NT2/D1 (cell line): ENCODE measurements around the gene TEAD1.

ENCODE experiments used
- DNase-seq: peaks from one replicate; pipeline ENCODE4 v3.0.0-alpha.2; 2011; ENCODE audit warnings: low read depth, low spot score
- H3K27me3 ChIP-seq: 2 replicates; pipeline ENCODE4 v1.6.0; 2011; ENCODE audit warnings: mild to moderate bottlenecking; ENCODE audit not compliant: insufficient read length, insufficient read depth
- H3K36me3 ChIP-seq: 2 replicates; pipeline ENCODE4 v1.6.1; 2011; ENCODE audit warnings: mild to moderate bottlenecking, low read length, mixed read lengths; ENCODE audit not compliant: insufficient read depth, insufficient read length
- H3K4me1 ChIP-seq: 2 replicates; pipeline ENCODE4 v1.5.1; 2011; ENCODE audit not compliant: insufficient read depth, insufficient read length
- H3K4me3 ChIP-seq: 2 replicates; pipeline ENCODE4 v1.5.1; 2011; ENCODE audit warnings: low read depth; ENCODE audit not compliant: insufficient read length
- H3K9ac ChIP-seq: 2 replicates; pipeline ENCODE4 v1.6.0; 2011; ENCODE audit warnings: low read depth; ENCODE audit not compliant: insufficient read length
- H3K9me3 ChIP-seq: 2 replicates; pipeline ENCODE4 v1.5.1; 2011; ENCODE audit warnings: mild to moderate bottlenecking, low read length; ENCODE audit not compliant: insufficient read depth
- SUZ12 ChIP-seq: IDR thresholded peaks from 2 replicates; pipeline ENCODE4 v1.6.1; 2011; ENCODE audit not compliant: insufficient read length, insufficient read depth; ENCODE audit errors: extremely low read depth
- YY1 ChIP-seq: IDR thresholded peaks from 2 replicates; pipeline ENCODE4 v1.6.1; 2011; ENCODE audit not compliant: insufficient read length, insufficient read depth
- ZNF274 ChIP-seq: IDR thresholded peaks from 2 replicates; pipeline ENCODE4 v1.6.1; 2011; ENCODE audit warnings: mild to moderate bottlenecking, low read depth, low read length

Gene TEAD1

DNA sequence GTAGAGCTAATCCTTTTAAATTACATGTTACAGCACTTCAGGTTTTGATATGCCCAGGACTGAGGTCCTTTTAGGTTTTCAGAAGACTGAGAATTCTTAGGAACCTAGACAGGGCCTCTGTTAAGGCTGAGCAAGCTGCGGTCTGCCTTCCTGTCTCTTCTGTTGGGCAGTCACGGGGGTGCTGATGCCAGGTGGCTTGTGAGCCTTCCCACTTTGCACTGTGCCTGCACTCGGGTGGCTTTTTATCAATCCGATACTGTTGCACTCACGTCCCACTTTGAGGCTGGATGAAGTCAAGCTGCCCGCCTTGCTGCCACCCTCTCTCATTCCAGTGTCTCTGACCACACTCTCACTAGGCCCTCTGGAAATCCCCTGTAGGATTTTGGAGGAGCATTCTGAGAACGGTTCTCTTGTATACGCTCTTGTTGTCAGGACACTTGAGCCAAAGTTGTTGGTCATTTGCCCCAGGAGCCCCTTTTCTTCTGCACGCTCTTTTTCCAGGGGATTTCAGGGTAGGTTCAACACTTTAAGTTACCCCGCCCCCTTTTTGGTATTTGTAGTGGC lies 141.8 kb downstream of the TEAD1 start:
- H3K9ac ChIP-seq, result no peak overlapping the region
- TF ChIP-seq ZNF274 (no peak), SUZ12 (no peak), YY1 (no peak)
- H3K9me3 ChIP-seq, result no peaks in the 10 kb centered on the region
- H3K36me3 ChIP-seq, result peaks cover 10% of the 10 kb centered on the region
- H3K4me3 ChIP-seq, result no peak overlapping the region
- H3K27me3 ChIP-seq, result no peaks in the 10 kb centered on the region
- DNase-seq, result no peak
- peaks cover 5% of the 10 kb centered on the region for H3K4me1 ChIP-seq

DNA sequence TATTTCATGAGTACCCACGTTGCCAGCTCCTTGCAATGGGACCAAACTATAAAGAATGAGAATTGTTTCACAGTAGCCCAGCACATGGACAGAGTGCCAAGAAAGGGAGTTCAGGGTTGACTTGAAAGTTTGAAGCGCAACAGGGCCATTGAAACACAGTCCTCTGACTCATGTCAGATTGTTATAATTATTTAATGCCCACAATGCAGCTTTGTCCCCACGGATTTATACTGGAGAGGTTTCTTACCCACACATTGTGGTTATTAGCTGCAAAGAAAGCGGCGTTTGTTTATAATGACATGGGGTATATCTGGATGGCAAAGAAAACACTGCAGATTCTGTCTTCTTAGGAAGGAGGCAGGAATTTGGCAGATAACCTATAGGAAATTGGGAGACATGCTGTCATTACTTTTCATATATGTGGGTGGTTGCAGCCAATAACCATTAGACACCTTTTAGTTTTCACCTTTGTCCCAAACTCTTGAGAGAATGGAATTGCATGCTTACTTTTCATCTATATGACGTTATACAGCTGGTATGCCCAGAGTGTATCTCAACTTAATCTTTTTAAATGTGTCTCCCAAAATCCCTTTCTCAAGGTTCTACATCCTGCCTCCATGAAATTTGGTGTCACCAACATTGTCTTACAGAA lies 143.6 kb downstream of the TEAD1 start:
- Histone ChIP-seq H3K4me3 (no peak overlapping the region), H3K9me3 (no peaks in the 10 kb centered on the region), H3K36me3 (peaks cover 10% of the 10 kb centered on the region), H3K9ac (no peak overlapping the region), H3K27me3 (no peaks in the 10 kb centered on the region), H3K4me1 (peaks cover 5% of the 10 kb centered on the region)
- no peak for DNase-seq
- TF ChIP-seq ZNF274, result no peak
- TF ChIP-seq SUZ12, result no peak
- TF ChIP-seq YY1, result no peak

DNA sequence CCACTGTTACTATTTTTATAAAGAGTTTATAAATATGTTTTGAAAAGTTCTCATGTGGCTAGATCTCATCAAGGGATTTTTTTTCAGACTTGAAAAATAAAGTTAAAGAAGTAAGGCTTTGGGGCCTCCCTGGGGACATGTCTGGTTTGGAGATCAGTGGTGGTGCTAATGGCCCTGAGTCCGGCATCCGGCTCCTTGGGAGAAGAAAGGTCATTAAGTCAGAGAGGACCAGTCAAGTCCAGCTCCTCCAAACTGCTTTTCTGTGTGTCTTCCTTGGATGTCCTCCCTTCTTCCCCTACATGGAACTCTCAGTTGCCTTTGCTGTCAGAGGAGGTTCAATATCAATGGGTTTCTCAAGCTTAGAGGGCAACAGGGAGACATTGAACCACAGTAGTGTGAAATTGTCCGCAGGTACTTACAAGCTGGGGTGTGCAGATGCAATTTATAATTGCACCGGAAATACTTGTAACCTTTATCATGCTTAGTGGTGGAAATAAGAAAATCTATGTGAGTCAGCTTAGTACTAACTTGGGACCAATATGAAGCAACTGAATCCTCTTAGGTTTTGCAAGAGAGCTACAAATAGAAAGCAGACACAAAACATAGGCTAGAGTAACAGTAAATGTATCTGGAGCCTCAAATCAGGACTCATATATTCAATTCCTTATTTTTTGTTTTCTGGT lies 144.3 kb downstream of the TEAD1 start:
- no peaks in the 10 kb centered on the region for H3K9me3 ChIP-seq
- no peak overlapping the region for H3K4me3 ChIP-seq
- TF ChIP-seq SUZ12 (no peak), ZNF274 (no peak), YY1 (no peak)
- DNase-seq, result no peak
- peaks cover 10% of the 10 kb centered on the region for H3K36me3 ChIP-seq
- peaks cover 5% of the 10 kb centered on the region for H3K4me1 ChIP-seq
- H3K9ac ChIP-seq, result no peak overlapping the region
- no peaks in the 10 kb centered on the region for H3K27me3 ChIP-seq

DNA sequence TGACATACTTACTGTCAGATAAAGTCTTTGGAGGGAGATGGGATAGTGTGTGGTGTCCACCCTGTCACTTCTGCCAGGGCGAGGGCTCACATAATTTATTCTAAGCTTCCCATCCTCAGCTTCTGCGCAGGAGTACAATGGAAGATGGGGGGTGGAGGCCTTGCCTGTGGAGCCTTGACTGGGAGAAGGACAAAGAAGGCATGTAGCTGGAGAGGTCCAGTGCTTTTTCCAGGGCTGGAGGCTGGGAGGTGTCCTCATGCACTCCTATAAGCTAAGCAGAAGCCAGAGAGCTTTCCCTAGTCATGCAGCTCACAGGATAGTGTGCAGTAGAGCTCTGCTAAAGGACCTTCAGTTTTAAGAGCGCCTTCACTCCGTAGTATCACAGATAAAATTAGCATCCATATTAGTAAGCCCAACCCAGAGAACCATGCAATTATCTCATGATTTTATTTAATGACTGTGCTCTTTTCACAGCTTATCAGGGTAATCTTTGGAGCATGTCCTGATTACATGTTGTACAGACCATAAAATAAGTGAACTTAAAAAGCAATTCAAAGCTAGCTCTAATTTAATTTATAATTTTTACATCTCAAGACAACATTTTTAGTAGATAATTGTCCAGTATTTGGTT lies 148.3 kb downstream of the TEAD1 start:
- TF ChIP-seq SUZ12 (no peak), ZNF274 (no peak), YY1 (no peak)
- no peak for DNase-seq

DNA sequence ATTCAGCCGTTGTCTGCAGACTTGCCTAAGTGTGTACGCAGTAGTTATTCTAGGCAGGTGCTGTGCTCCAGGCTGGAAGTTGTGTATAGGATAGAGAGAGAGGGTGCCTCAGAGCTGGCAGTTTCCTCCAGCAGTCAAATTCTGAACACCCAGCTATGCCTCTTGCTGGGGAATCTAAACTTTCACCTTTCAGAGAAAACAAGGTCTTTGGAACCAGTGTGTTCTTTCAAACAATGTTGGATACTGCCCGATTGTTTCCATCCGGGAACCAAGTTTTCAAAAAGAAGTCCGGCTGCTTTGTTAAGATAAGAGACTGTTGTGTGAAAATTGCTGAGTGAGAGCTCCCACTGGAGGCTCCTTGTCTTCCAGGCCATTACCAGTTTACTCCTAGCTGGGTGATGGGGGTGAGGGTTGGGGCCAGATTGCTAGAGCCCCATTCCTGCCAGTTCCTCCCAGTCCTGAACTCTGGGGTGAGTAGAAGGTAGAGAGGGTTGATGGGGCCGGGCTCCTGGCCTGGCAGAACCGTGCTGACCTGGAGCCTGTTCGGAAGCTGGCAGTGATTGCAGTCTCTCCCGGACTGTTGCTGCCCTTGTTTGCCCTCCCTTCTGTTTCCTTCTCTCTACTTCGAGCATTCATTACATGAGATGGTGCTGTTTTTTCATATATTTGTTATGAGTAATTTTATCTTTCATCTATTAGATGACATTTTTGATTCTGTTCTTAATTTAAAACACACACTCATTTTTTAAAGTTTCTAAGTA lies 150.2 kb downstream of the TEAD1 start:
- TF ChIP-seq SUZ12 (no peak), YY1 (no peak), ZNF274 (no peak)
- H3K9ac ChIP-seq, result no peak overlapping the region
- H3K27me3 ChIP-seq, result no peaks in the 10 kb centered on the region
- no peak for DNase-seq
- H3K9me3 ChIP-seq, result no peaks in the 10 kb centered on the region
- H3K36me3 ChIP-seq, result peaks cover 3% of the 10 kb centered on the region
- H3K4me3 ChIP-seq, result no peak overlapping the region
- peaks cover 2% of the 10 kb centered on the region for H3K4me1 ChIP-seq

More for the DNA sequence above, 148.3 kb downstream of the TEAD1 start:
- Histone ChIP-seq H3K4me1 (no peaks in the 10 kb centered on the region), H3K4me3 (no peak overlapping the region), H3K9ac (no peak overlapping the region), H3K27me3 (no peaks in the 10 kb centered on the region), H3K36me3 (peaks cover 8% of the 10 kb centered on the region), H3K9me3 (no peaks in the 10 kb centered on the region)

DNA sequence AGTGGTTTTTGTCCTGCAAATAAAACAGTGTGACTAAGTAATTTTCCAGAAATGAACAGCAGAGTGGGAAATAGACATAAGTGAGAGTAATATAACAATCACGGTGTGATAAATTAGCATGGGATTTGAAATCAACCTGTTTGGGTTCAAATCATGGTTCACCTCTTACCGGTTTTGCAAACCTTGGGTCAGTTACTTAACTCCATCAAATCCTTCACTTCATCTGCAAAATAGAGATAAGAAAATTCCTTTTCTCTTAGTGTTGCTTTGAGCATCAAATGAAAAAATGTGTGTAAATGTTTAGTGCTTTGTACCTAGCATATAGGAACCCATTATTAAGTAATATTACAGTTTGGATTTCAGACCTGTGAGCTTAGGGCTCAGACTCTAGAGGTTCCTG lies 152.2 kb downstream of the TEAD1 start:
- Histone ChIP-seq H3K4me3 (no peak overlapping the region), H3K9me3 (no peaks in the 10 kb centered on the region), H3K36me3 (no peaks in the 10 kb centered on the region), H3K27me3 (no peaks in the 10 kb centered on the region), H3K4me1 (peaks cover 2% of the 10 kb centered on the region), H3K9ac (no peak overlapping the region)
- no peak for TF ChIP-seq SUZ12
- TF ChIP-seq ZNF274, result no peak
- no peak for TF ChIP-seq YY1
- no peak for DNase-seq

DNA sequence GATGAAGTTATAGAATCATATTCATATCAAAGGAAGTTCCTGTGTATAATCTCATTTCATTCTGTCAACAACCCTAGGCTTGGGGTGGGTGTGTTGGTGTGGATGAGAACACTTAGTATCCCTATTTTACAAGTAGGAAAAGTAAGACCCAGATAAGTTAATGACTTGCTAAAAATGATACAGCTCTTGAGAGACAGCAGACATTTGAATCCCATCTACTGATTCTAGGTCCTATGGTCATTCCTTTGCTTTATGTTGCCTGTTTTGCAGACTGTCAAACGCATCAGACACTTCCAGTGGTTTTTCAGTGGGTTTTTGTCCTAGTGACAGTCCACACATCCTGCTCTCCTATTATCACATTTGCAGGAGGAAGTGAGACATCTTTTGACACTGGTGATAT lies 153.1 kb downstream of the TEAD1 start:
- peaks cover 2% of the 10 kb centered on the region for H3K4me1 ChIP-seq
- DNase-seq, result no peak
- H3K9me3 ChIP-seq, result no peaks in the 10 kb centered on the region
- H3K4me3 ChIP-seq, result no peak overlapping the region
- no peaks in the 10 kb centered on the region for H3K27me3 ChIP-seq
- no peaks in the 10 kb centered on the region for H3K36me3 ChIP-seq
- TF ChIP-seq YY1 (no peak), ZNF274 (no peak), SUZ12 (no peak)
- H3K9ac ChIP-seq, result peak overlapping the region; percentile 16
